Astrocyte (in vitro differentiated cells and primary cell): ENCODE data around the gene ALOX5.

Experiments used
- EZH2 ChIP-seq: IDR thresholded peaks from 2 replicates; pipeline ENCODE4 v1.6.1; 2012; ENCODE audit warnings: mild to moderate bottlenecking, low read length, inconsistent platforms; ENCODE audit not compliant: insufficient read depth
- TF ChIP-seq, protein P1 (sequence below): IDR thresholded peaks from 2 replicates; pipeline ENCODE4 v1.5.1; 2011; ENCODE audit warnings: low read depth, mild to moderate bottlenecking, inconsistent platforms, low read length, moderate library complexity; ENCODE audit not compliant: insufficient read depth

GRCh38 chr10:45339894-45340293 is 34.1 kb upstream of the ALOX5 start:
- TF ChIP-seq, protein P1, sequence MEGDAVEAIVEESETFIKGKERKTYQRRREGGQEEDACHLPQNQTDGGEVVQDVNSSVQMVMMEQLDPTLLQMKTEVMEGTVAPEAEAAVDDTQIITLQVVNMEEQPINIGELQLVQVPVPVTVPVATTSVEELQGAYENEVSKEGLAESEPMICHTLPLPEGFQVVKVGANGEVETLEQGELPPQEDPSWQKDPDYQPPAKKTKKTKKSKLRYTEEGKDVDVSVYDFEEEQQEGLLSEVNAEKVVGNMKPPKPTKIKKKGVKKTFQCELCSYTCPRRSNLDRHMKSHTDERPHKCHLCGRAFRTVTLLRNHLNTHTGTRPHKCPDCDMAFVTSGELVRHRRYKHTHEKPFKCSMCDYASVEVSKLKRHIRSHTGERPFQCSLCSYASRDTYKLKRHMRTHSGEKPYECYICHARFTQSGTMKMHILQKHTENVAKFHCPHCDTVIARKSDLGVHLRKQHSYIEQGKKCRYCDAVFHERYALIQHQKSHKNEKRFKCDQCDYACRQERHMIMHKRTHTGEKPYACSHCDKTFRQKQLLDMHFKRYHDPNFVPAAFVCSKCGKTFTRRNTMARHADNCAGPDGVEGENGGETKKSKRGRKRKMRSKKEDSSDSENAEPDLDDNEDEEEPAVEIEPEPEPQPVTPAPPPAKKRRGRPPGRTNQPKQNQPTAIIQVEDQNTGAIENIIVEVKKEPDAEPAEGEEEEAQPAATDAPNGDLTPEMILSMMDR, result no peak
- no peak for TF ChIP-seq EZH2
